ENCODE measurements around the gene FRMD4A.

The FRMD4A gene

GRCh38 chr10:14181567-14181936 lies 149.2 kb downstream of the FRMD4A start:
- no peak for DNase-seq

GRCh38 chr10:14180911-14181566 lies 149.7 kb downstream of the FRMD4A start:
- DNase-seq, result no peak

GRCh38 chr10:14179251-14179650 lies 151.5 kb downstream of the FRMD4A start:
- DNase-seq, result no peak

- no peak for DNase-seq
Measured at GRCh38 chr10:14173706-14174594, 156.8 kb downstream of the FRMD4A start.

- peak; percentile 17 for DNase-seq
Measured at GRCh38 chr10:14173391-14173705, 157.4 kb downstream of the FRMD4A start.

GRCh38 chr10:14172336-14172950 lies 158.3 kb downstream of the FRMD4A start:
- no peak for DNase-seq

GRCh38 chr10:14171336-14171735 lies 159.4 kb downstream of the FRMD4A start:
- DNase-seq, result no peak

- DNase-seq, result no peak
Measured at GRCh38 chr10:14163377-14164086, 167.2 kb downstream of the FRMD4A start.

- DNase-seq, result no peak
Measured at GRCh38 chr10:14162629-14163344, 167.9 kb downstream of the FRMD4A start.

GRCh38 chr10:14162061-14162460 lies 168.7 kb downstream of the FRMD4A start:
- DNase-seq, result no peak

- no peak for DNase-seq
Measured at GRCh38 chr10:14160299-14160698, 170.4 kb downstream of the FRMD4A start.

GRCh38 chr10:14158575-14158974 lies 172.1 kb downstream of the FRMD4A start:
- no peak for DNase-seq

GRCh38 chr10:14156104-14156503 lies 174.6 kb downstream of the FRMD4A start:
- DNase-seq, result no peak

GRCh38 chr10:14153570-14154055 lies 177.1 kb downstream of the FRMD4A start:
- no peak for DNase-seq

- DNase-seq, result no peak
Measured at GRCh38 chr10:14151571-14151970, 179.2 kb downstream of the FRMD4A start.

GRCh38 chr10:14150526-14150925 lies 180.2 kb downstream of the FRMD4A start:
- DNase-seq, result no peak

GRCh38 chr10:14146501-14146900 lies 184.2 kb downstream of the FRMD4A start:
- DNase-seq, result peak; percentile 3

- peak; percentile 59 for DNase-seq
Measured at GRCh38 chr10:14146025-14146424, 184.7 kb downstream of the FRMD4A start.

GRCh38 chr10:14144451-14144850 lies 186.3 kb downstream of the FRMD4A start:
- no peak for DNase-seq

GRCh38 chr10:14142606-14143250 lies 188.0 kb downstream of the FRMD4A start:
- no peak for DNase-seq

GRCh38 chr10:14141283-14141682 lies 189.4 kb downstream of the FRMD4A start:
- DNase-seq, result no peak

GRCh38 chr10:14137391-14137790 lies 193.3 kb downstream of the FRMD4A start:
- no peak for DNase-seq

All from fibroblast of upper back skin (primary cell).